ENCODE measurements around the gene SNF8.
A peak's percentile ranks its signal among the peaks of the same experiment; 100 is the strongest.
"Not testable (repeated sequence)": the region's sequence is repeated elsewhere in the genome, so short reads cannot be mapped to it uniquely, and the experiment has no call there.

SNF8 gene

DNA sequence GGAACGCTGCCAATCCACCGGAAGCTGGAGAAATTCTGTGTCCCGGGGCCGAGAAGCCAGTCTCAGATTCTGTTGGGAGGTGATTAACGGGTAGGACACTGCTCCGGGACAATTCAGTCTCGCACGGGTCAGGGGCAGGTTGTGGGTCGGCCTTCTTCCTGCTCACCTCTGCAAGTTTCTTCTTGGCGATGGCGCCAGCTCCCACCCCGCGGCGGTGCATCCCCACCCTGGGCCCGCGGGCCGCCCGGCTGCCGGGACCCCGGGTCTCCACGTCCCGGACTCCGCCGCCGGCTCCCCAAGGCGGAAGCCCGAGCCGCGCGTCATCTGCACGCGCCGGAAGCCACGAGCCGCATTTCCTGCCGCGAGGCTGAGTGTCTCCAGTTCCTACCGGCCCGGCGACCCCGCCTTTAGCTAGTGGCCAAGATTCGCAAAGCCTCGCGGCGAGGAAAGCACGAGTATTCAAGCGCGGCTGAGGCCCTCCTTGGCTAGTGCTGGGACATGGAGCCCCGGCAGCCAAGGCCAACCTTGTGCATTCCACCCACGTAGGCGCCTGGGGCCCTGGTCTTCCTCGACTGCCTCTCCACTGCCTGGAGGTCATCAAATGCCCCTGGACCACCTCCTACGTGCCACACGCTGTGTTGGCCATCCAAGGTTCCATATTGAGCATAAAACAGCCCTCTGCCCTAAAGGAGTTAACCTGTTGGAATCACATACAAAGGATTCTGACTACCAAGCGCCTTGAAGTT is at the start of gene SNF8:
Gene SNF8 (minus strand): TSS at position 328 of the 746 bp plus-strand sequence. CDS start 108 bp downstream, at position 220.
- DNase-seq = peak; percentile 38

- DNase-seq = no peak
Measured at GRCh38 chr17:48993951-48994350, 49.3 kb upstream of the SNF8 start.

- no peak for DNase-seq
Measured at GRCh38 chr17:48993305-48993704, 48.7 kb upstream of the SNF8 start.

GRCh38 chr17:48992444-48992843 is 47.8 kb upstream of the SNF8 start:
- no peak for DNase-seq

GRCh38 chr17:48990882-48991357 is 46.3 kb upstream of the SNF8 start:
- no peak for DNase-seq

- no peak for DNase-seq
Measured at GRCh38 chr17:48989100-48989499, 44.5 kb upstream of the SNF8 start.

DNA sequence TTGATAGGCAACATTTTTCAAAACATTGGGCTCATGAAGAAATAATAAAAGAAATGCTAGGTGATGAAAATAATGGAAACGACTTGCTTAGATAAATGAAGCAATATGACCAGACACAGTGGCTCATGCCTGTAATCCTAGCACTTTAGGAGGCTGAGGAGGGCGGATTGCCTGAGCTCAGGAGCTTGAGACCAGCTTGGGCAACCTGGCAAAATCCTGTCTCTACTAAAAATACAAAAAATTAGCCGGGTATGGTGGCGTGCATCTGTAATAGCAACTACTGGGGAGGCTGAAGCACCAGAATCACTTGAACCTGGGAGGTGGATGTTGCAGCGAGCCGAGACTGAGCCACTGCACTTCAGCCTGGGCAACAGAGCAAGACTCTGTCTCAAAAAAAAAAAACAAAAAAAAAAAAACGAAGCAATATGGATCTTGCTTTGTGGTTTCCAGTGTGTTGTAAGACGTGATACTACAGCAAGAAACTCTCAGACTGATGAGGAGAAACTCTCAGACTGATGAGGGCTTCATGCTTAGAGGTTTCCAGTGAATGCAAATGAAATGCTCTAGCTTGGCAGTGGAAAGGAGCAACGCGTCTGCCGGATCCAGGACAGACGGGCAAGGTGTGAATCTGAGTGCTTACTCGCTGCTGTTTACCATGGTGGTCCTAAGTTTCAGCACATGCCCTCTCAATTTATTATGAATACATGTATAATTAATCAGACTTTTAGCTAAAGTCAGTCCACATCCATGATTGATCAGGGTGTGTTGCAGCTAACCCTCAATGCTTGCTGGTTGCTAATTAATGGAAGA is 41.0 kb upstream of the SNF8 start:
- DNase-seq = no peak

DNA sequence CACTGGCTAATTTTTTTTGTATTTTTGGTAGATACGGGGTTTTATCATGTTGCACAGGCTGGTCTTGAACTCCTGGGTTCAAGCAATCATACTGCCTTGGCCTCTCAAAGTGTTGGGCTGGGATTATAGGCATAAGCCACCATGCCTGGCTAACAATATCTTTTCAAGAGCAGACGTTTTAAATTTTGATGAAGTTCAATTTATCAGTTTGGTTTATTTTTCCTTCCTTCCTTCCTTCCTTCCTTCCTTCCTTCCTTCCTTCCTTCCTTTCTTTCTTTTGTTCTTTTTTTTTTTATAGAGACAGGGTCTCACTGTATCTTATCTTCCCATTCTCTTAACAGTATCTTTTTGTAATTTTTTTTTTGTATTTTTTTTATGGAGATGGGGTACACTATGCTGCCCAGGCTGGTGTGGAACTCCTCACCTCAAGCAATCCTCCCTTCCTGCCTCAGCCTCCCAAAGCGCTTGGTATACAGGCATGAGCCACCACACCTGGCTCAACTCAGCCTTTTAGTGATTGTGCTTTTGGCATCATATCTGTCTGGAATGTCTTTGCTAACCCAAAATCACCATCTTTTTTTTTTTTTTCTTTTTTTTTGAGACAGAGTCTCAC is 37.4 kb upstream of the SNF8 start:
- DNase-seq = no peak

- no peak for DNase-seq
Measured at GRCh38 chr17:48973806-48974205, 29.2 kb upstream of the SNF8 start.

GRCh38 chr17:48972749-48973097 is 28.1 kb upstream of the SNF8 start:
- no peak for DNase-seq

DNA sequence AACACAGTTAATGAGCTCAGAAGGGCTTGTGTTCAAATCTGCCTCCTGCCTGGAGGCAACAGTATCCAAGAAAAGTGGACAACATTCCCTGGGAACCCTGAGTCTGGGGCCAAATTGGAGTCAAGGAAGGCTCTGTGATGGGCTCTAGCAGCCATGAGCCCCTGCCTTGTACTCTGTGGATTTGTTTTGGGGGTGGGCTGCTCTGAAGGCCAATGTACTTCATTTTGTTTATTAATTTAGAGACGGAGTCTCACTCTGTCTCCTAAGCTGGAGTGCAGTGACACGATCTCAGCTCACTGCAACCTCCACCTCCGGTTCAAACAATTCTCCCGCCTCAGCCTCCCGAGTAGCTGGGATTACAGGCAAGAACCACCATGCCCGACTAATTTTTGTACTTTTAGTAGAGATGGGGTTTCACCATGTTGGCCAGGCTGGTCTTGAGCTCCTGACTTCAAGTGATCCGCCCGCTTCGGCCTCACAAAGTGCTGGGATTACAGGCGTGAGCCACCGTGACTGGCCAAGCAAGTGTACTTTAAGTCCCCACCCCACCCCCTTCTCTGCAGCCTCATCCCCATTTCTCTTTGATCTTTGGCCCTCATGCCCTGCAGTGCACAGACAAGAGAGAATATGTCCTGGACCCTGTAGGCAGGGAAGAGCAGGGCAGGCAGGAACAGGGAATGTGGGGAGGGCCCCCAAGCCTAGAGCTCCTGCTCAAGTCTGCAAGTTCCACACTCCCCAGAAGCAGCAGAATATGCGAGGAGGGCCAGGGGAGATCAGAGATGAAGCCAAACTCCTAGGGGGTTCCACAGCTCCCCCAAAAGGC is 26.4 kb upstream of the SNF8 start:
- no peak for DNase-seq

DNA sequence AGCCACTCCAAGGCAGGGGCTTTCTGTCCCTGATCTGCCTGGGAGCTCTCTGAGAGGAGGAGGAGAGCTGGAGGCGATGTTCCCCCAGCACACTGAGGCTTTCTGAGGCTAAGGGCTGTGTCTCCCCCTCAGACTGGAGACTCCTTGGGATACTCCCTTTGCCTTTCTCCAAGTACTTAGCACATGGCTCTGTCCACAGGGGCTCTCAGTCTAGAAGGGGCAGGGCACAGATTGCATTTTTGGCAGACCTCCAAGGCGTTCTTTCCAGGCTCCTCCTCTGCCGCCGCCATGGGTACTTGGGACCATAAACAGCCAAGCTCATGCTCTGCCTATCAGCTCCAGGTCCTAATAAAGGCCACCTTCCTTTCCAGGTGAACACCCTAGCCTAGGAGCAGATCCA is 25.6 kb upstream of the SNF8 start:
- no peak for DNase-seq

DNA sequence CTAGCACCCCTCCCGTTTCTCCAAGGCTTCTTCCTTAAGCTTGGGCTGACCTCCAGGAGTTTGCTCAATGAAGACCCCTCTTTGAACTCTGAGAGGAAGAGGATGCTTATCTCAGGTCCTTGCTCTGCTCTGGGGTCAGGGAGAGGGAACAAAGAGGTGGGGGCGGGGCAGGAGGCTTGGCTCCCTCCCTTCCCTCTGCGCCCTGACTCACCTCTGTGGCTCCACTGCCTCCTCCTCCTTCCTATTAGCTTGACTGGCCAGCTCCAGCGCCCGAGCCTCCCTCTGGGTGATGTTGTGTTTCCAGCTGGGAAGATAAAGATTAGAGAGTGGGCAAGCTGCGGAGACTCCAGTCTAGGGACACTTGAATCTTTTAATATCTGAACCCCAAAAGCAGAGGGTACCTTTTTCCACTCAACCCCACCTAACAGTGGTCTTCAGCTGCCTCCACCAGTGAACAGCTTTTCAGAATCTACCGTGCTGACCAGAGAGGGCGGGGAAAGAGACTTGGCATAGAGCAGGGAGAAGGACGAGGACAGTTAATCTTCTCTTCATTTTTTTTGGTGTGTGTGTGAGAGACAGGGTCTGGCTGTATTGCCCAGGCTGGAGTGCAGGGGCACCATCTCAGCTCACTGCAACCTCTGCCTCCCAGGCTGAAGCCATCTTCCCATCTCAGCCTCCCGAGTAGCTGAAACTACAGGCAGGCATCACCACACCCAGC is 17.0 kb upstream of the SNF8 start:
- DNase-seq = no peak

DNA sequence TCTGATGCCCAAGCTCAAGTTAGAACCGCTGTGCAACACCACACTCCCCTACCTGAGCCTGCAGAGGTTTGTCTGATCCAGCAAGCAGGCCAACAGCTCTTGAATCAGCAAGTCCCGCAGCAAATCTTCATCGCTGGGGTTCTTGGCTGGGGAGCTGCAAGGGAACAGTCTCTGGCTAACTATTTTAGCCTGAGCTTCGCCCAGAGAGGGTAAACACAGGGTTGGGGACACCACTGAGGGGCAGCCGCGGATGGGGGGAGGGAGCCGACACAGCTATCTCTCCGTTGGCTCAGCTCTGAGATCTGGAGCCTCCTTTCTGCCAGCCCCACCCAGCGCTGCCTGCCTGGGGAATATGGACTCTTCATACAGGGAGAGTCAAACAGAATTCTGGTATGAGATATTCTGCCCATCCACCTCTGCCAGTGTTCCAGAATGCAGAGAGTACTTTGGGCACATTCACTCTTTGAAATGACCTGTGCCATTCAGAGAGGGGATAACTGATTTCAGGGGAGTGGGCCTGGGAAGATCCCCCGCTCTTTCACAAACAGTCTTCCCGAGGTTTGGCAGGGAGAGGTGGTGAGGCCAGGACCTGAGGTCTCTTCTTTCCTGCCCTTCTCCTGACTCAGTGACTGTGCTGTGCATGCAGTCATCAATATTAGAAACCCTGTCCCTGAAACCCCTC is 16.3 kb upstream of the SNF8 start:
- no peak for DNase-seq

DNA sequence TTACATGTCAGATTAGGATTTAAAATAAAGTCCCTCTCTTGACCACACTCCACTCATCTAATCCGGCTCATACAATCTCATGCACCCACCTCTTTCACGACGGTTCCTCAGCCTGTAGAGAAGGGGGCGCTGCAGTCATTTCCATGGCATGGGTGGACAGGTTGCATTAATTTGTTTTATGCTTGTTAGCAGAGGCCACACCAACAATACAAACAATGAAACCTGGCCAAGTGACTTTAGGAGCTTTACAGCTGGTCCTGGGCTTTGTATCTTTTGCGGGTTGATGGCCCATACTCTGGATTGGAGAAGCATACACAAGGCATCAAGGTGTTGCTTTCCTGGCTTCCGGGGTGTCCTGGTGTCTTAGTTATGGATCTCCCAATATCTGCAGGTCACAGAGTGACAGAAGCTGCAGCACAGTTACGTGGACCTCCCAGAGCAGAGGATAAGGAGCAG is 9.7 kb upstream of the SNF8 start:
- no peak for DNase-seq

GRCh38 chr17:48952904-48953303 is 8.3 kb upstream of the SNF8 start:
- DNase-seq = no peak

- no peak for DNase-seq
Measured at GRCh38 chr17:48951572-48951971, 6.9 kb upstream of the SNF8 start.

DNA sequence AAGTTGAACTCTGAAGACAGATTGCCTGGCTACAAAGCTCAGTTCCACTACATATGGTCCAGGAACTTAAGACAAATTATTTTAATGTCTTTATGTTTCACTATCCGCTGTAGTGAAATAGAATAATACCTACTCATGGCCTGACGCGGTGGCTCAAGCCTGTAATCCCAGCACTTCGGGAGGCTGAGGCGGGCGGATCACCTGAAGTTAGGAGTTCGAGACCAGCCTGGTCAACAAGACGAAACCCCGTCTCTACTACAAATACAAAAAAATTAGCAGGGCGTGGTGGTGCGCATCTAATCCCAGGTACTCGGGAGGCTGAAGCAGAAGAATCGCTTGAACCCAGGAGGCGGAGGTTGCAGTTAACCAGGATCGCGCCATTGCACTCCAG is 614 bp upstream of the SNF8 start:
- DNase-seq = not testable (repeated sequence)

DNA sequence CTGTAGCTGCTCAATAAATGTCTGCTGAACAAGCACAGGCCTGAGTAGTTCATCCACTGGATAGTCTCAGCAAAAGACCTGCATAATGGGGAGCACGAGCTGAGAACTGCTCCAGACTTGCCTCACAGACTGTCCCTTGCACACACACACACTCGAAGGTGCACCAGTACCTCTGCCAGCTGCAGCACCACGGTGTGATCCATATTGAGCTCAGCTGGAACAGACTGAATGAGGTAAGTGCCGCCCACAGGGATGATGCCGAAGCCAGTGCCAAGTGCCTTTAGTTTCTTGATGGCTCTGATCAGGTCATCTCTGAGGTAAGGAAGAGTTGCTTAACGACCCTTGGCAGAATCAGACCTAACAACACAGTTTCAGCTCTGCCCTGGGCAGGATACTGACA is 11.6 kb downstream of the SNF8 start:
- DNase-seq = no peak

DNA sequence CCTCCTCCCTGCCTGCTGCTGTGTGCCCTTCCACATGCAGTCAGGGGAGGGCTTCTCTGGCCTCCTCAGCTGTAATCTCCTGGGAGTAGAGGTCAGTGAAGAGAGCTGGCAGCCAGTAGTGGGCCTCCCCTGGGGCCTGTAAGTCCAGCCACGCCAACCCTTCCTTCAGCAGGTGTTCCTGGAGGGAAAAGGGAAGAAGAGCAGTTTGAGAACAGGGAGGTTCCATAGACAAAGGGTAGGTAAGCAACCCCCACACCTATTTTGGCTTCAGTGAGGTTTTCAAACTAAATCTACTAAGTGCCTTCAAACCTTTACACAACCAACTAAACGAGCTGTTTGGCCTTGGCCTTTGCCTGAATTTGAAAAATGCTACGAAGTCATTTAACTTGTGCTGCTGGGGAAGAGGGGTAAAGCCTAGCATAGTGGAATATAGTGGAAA is 14.2 kb downstream of the SNF8 start:
- no peak for DNase-seq

GRCh38 chr17:48929812-48930165 is 14.9 kb downstream of the SNF8 start:
- DNase-seq = no peak

All from cortex of kidney (tissue), 1 donor.